WTC11 (cell line): ENCODE data around the gene GEMIN7. TPM values are rescaled to one million over a fixed set of nuclear protein-coding genes. Genes with fewer than 3 reads are reported as not detected.

Experiments used
- AR ChIP-seq: fragments of 250-450 bp; sonication (Bioruptor Pico); IDR thresholded peaks from 2 replicates; pipeline ENCODE4 v1.9.0; 2021; ENCODE audit warnings: mild to moderate bottlenecking
- ARID4B ChIP-seq: sonication (generic); formaldehyde crosslinking; IDR thresholded peaks from 2 replicates; pipeline ENCODE4 v1.8.0; 2023; ENCODE audit warnings: missing genetic modification reagents, mild to moderate bottlenecking, borderline replicate concordance
- ATF6 ChIP-seq: sonication (generic); formaldehyde crosslinking; IDR thresholded peaks from 2 replicates; pipeline ENCODE4 v1.8.1; 2023; ENCODE audit warnings: mild to moderate bottlenecking, missing genetic modification reagents
- CBFB ChIP-seq: sonication (generic); formaldehyde crosslinking; IDR thresholded peaks from 2 replicates; pipeline ENCODE4 v1.8.1; 2022; ENCODE audit warnings: mild to moderate bottlenecking, low read depth, missing genetic modification reagents
- E2F1 ChIP-seq: sonication (generic); formaldehyde crosslinking; IDR thresholded peaks from 2 replicates; pipeline ENCODE4 v1.8.0; 2022; ENCODE audit warnings: mild to moderate bottlenecking, missing genetic modification reagents
- E2F5 ChIP-seq: sonication (generic); formaldehyde crosslinking; IDR thresholded peaks from 2 replicates; pipeline ENCODE4 v1.8.1; 2022; ENCODE audit warnings: mild to moderate bottlenecking, moderate library complexity, missing genetic modification reagents
- ESRRA ChIP-seq: sonication (generic); formaldehyde crosslinking; IDR thresholded peaks from 2 replicates; pipeline ENCODE4 v1.8.1; 2022; ENCODE audit warnings: mild to moderate bottlenecking, missing genetic modification reagents, borderline replicate concordance
- GRHL2 ChIP-seq: fragments of 250-450 bp; sonication (Bioruptor Pico); IDR thresholded peaks from 2 replicates; pipeline ENCODE4 v1.8.0; 2022; ENCODE audit warnings: mild to moderate bottlenecking, moderate library complexity; ENCODE audit not compliant: insufficient replicate concordance, severe bottlenecking
- HMGXB4 ChIP-seq: sonication (generic); formaldehyde crosslinking; IDR thresholded peaks from 2 replicates; pipeline ENCODE4 v1.8.1; 2023; ENCODE audit warnings: mild to moderate bottlenecking, moderate library complexity, missing genetic modification reagents
- NFYB ChIP-seq: sonication (generic); formaldehyde crosslinking; conservative IDR thresholded peaks from 2 replicates; pipeline ENCODE4 v1.8.0; 2022; ENCODE audit warnings: low read depth, missing genetic modification reagents
- NR3C1 ChIP-seq: sonication (generic); formaldehyde crosslinking; conservative IDR thresholded peaks from 2 replicates; pipeline ENCODE4 v1.8.1; 2023; ENCODE audit warnings: low read depth, mild to moderate bottlenecking, missing genetic modification reagents
- OVOL2 ChIP-seq: fragments of 250-450 bp; sonication (Bioruptor Pico); IDR thresholded peaks from 2 replicates; pipeline ENCODE4 v1.9.0; 2021; ENCODE audit warnings: mild to moderate bottlenecking, borderline replicate concordance
- TCF7 ChIP-seq: sonication (generic); formaldehyde crosslinking; IDR thresholded peaks from 2 replicates; pipeline ENCODE4 v1.8.0; 2022; ENCODE audit warnings: mild to moderate bottlenecking, low read depth, missing genetic modification reagents, moderate library complexity
- TP53 ChIP-seq: sonication (generic); formaldehyde crosslinking; IDR thresholded peaks from 2 replicates; pipeline ENCODE4 v1.8.1; 2023; ENCODE audit warnings: mild to moderate bottlenecking, missing genetic modification reagents
- USF1 ChIP-seq: sonication (generic); formaldehyde crosslinking; IDR thresholded peaks from 2 replicates; pipeline ENCODE4 v1.8.0; 2022; ENCODE audit warnings: mild to moderate bottlenecking, missing genetic modification reagents
- ZBTB43 ChIP-seq: sonication (generic); formaldehyde crosslinking; IDR thresholded peaks from 2 replicates; pipeline ENCODE4 v1.8.1; 2023; ENCODE audit warnings: mild to moderate bottlenecking, missing genetic modification reagents
- ZNF121 ChIP-seq: sonication (generic); formaldehyde crosslinking; IDR thresholded peaks from 2 replicates; pipeline ENCODE4 v1.8.0; 2023; ENCODE audit warnings: missing genetic modification reagents
- ZNF138 ChIP-seq: sonication (generic); formaldehyde crosslinking; conservative IDR thresholded peaks from 2 replicates; pipeline ENCODE4 v1.8.1; 2022; ENCODE audit warnings: mild to moderate bottlenecking, moderate library complexity, missing genetic modification reagents
- ZNF263 ChIP-seq: sonication (generic); formaldehyde crosslinking; IDR thresholded peaks from 2 replicates; pipeline ENCODE4 v1.8.1; 2022; ENCODE audit warnings: low read depth, mild to moderate bottlenecking, moderate library complexity, missing genetic modification reagents
- ZNF317 ChIP-seq: sonication (generic); formaldehyde crosslinking; IDR thresholded peaks from 2 replicates; pipeline ENCODE4 v1.8.1; 2023; ENCODE audit warnings: low read depth, mild to moderate bottlenecking, moderate library complexity, missing genetic modification reagents, borderline replicate concordance
- ZNF671 ChIP-seq: fragments of 250-450 bp; sonication (Bioruptor Pico); IDR thresholded peaks from 2 replicates; pipeline ENCODE4 v1.8.0; 2021; ENCODE audit warnings: mild to moderate bottlenecking
- total RNA-seq: library from RNA; stranded (reverse); gene quantifications from 3 replicates; pipeline ENCODE4 v1.2.3, GENCODE V29; 2021

GEMIN7 gene
- total RNA-seq, 1 experiment from 2014 or later, result 55.0 TPM

GRCh38 chr19:45079063-45079910 lies at the start of gene GEMIN7 (continued):
- TF ChIP-seq AR (CRISPR knock-in tag), result no peak
- no peak for TF ChIP-seq NR3C1 (CRISPR knock-in tag)
- no peak for TF ChIP-seq ATF6 (CRISPR knock-in tag)
- TF ChIP-seq TCF7 (CRISPR knock-in tag), result peak; percentile 92
- TF ChIP-seq OVOL2 (CRISPR knock-in tag), result no peak
- peak; percentile 57; the same call in 1 of the 2 replicates for TF ChIP-seq ZNF263
- TF ChIP-seq TP53 (CRISPR knock-in tag), result peak; percentile 84; the same call in 1 of the 2 replicates
- TF ChIP-seq E2F5 (CRISPR knock-in tag), result peak; percentile 44; the same call in 1 of the 2 replicates
- TF ChIP-seq ZBTB43 (CRISPR knock-in tag), result peak; percentile 96
- TF ChIP-seq ZNF671 (CRISPR knock-in tag), result no peak
- peak; percentile 77; the same call in 1 of the 2 replicates for TF ChIP-seq E2F1
- peak; percentile 53; the same call in 1 of the 2 replicates for TF ChIP-seq ZNF317 (CRISPR knock-in tag)
- peak; percentile 45 for TF ChIP-seq NFYB
- TF ChIP-seq ZNF138 (CRISPR knock-in tag), result no peak
- TF ChIP-seq ZNF121 (CRISPR knock-in tag), result peak; percentile 84
- TF ChIP-seq ARID4B (CRISPR knock-in tag), result peak; percentile 88
- TF ChIP-seq ESRRA (CRISPR knock-in tag), result peak; percentile 97
- no peak for TF ChIP-seq GRHL2 (CRISPR knock-in tag)
- peak; percentile 85 for TF ChIP-seq USF1 (CRISPR knock-in tag)
- no peak; the same call in 1 of the 2 replicates for TF ChIP-seq CBFB (CRISPR knock-in tag)
- TF ChIP-seq HMGXB4, result 0 out of 2 replicates have a peak, but pooled peaks have one; percentile 23
